Activated naive CD8-positive, alpha-beta T cell treated with anti-CD3 and anti-CD28 coated beads, Interleukin-2, amount 50 U/mL, for 16 hours (primary cell): ENCODE results near the gene TSHZ2.

Experiments used
- DNase-seq: peaks from one replicate; pipeline ENCODE4 v3.0.0-alpha.2; 2020; ENCODE audit warnings: low read depth, low spot score

Gene TSHZ2

GRCh38 chr20:53281557-53282117 lies 309.5 kb downstream of the TSHZ2 start:
- DNase-seq, result no peak

GRCh38 chr20:53282217-53282955 lies 310.2 kb downstream of the TSHZ2 start:
- no peak for DNase-seq

- no peak for DNase-seq
Measured at GRCh38 chr20:53283011-53283410, 310.9 kb downstream of the TSHZ2 start.

- no peak for DNase-seq
Measured at GRCh38 chr20:53283597-53283996, 311.4 kb downstream of the TSHZ2 start.

GRCh38 chr20:53284256-53284655 lies 312.1 kb downstream of the TSHZ2 start:
- no peak for DNase-seq

- no peak for DNase-seq
Measured at GRCh38 chr20:53284696-53285095, 312.5 kb downstream of the TSHZ2 start.

- DNase-seq, result no peak
Measured at GRCh38 chr20:53287357-53288042, 315.3 kb downstream of the TSHZ2 start.

GRCh38 chr20:53291548-53291947 lies 319.4 kb downstream of the TSHZ2 start:
- DNase-seq, result no peak

GRCh38 chr20:53292347-53292746 lies 320.2 kb downstream of the TSHZ2 start:
- DNase-seq, result no peak

- DNase-seq, result no peak
Measured at GRCh38 chr20:53294804-53295203, 322.6 kb downstream of the TSHZ2 start.

- no peak for DNase-seq
Measured at GRCh38 chr20:53296025-53296424, 323.9 kb downstream of the TSHZ2 start.

- no peak for DNase-seq
Measured at GRCh38 chr20:53296451-53297153, 324.4 kb downstream of the TSHZ2 start.

GRCh38 chr20:53297154-53297529 lies 325.0 kb downstream of the TSHZ2 start:
- no peak for DNase-seq

GRCh38 chr20:53298260-53298659 lies 326.1 kb downstream of the TSHZ2 start:
- no peak for DNase-seq

GRCh38 chr20:53298911-53299310 lies 326.8 kb downstream of the TSHZ2 start:
- no peak for DNase-seq

- DNase-seq, result no peak
Measured at GRCh38 chr20:53299831-53300230, 327.7 kb downstream of the TSHZ2 start.

- no peak for DNase-seq
Measured at GRCh38 chr20:53301869-53302268, 329.7 kb downstream of the TSHZ2 start.

- DNase-seq, result no peak
Measured at GRCh38 chr20:53302695-53303412, 330.7 kb downstream of the TSHZ2 start.

GRCh38 chr20:53303413-53303760 lies 331.2 kb downstream of the TSHZ2 start:
- no peak for DNase-seq

GRCh38 chr20:53304146-53304545 lies 332.0 kb downstream of the TSHZ2 start:
- no peak for DNase-seq

- DNase-seq, result no peak
Measured at GRCh38 chr20:53306192-53306805, 334.1 kb downstream of the TSHZ2 start.
